ENCODE measurements around the gene XPO4. TPM values are rescaled to one million over a fixed set of nuclear protein-coding genes. Genes with fewer than 3 reads are reported as not detected.

Gene XPO4
- total and polyA plus RNA-seq, 2 of the 8 experiments (the other 6 are each of a cell fraction or from before 2014, with no cell fraction given): 11.9 to 33.3 TPM

- TF ChIP-seq E2F6 (IDR thresholded peaks at IDR 0.05): peak; percentile 71; the same call in 1 of the 2 replicates
- TF ChIP-seq GTF2F1 (IDR thresholded peaks at IDR 0.05; ENCODE audit: borderline replicate concordance, low read depth, low read length): no peak
- peak; percentile 50 for TF ChIP-seq KDM4A (IDR thresholded peaks at IDR 0.05; ENCODE audit: low read depth, low read length, severe bottlenecking)
- TF ChIP-seq POLR2A (IDR thresholded peaks at IDR 0.05; ENCODE audit: control extremely low read depth in 1 of 2, low read depth in 2 of 2, low read length in 2 of 2): peak in 1 of 2 experiments; percentile 94; a peak in 2 of 3 replicates
- no peak for TF ChIP-seq KDM1A (IDR thresholded peaks at IDR 0.05; ENCODE audit: borderline replicate concordance, low read length)
- TF ChIP-seq BRCA1 (IDR thresholded peaks at IDR 0.05; ENCODE audit: low read depth, low read length): no peak
- peak; percentile 64 for TF ChIP-seq TAF7 (optimal IDR thresholded peaks at IDR 0.05; ENCODE audit: borderline replicate concordance, low read depth, low read length)
- peak; percentile 70; the same call in 1 of the 2 replicates for TF ChIP-seq ATF3 (IDR thresholded peaks at IDR 0.05; ENCODE audit: insufficient read depth, low read depth, low read length)
- 0 out of 4 replicates have a peak, but pooled peaks of 1 of the 2 experiments have one; percentile 64 for TF ChIP-seq HDAC2 (IDR thresholded peaks at IDR 0.05; ENCODE audit: borderline replicate concordance in 1 of 2, low read depth in 2 of 2, low read length in 2 of 2)
- no peak for TF ChIP-seq CBX5 (IDR thresholded peaks at IDR 0.05; ENCODE audit: low read depth, low read length)
- peak; percentile 93 for TF ChIP-seq TAF1 (IDR thresholded peaks at IDR 0.05; ENCODE audit: low read depth, low read length)
- TF ChIP-seq PHF8 (conservative IDR thresholded peaks at IDR 0.05; ENCODE audit: low read depth, low read length): peak; percentile 82
- TF ChIP-seq POLR2AphosphoS5 (IDR thresholded peaks at IDR 0.05; ENCODE audit: low read depth, low read length): peak; percentile 70
- TF ChIP-seq KDM5A (IDR thresholded peaks at IDR 0.05; ENCODE audit: low read length): peak; percentile 93
- TF ChIP-seq ASH2L (IDR thresholded peaks at IDR 0.05; ENCODE audit: low read length): peak; percentile 90
- TF ChIP-seq RBBP5 (IDR thresholded peaks at IDR 0.05; ENCODE audit: borderline replicate concordance, low read depth, low read length): peak; percentile 75; the same call in 1 of the 2 replicates
- TF ChIP-seq RXRA (IDR thresholded peaks at IDR 0.05; ENCODE audit: insufficient read depth, low read depth, low read length): no peak
- peak; percentile 41; the same call in 1 of the 2 replicates for TF ChIP-seq CHD1 (IDR thresholded peaks at IDR 0.05; ENCODE audit: low read depth, low read length)
- 0 out of 2 replicates have a peak, but pooled peaks have one; percentile 53 for TF ChIP-seq SRF (IDR thresholded peaks at IDR 0.05; ENCODE audit: low read depth, low read length)
- TF ChIP-seq SIN3A (conservative IDR thresholded peaks at IDR 0.05 in 1 of 2, IDR thresholded peaks at IDR 0.05 in 1 of 2; ENCODE audit: low read depth in 1 of 2, low read length in 2 of 2): 0 out of 4 replicates have a peak, but pooled peaks of 1 of the 2 experiments have one; percentile 17
- no peak for TF ChIP-seq SIRT6 (IDR thresholded peaks at IDR 0.05; ENCODE audit: low read length)
- TF ChIP-seq RAD21 (IDR thresholded peaks at IDR 0.05 in 1 of 2, conservative IDR thresholded peaks at IDR 0.05 in 1 of 2; ENCODE audit: low read depth in 2 of 2, low read length in 2 of 2): no peak
Observed at GRCh38 chr13:20902438-20903163, at the start of gene XPO4 (continued).
